ENCODE data around the gene SCEL.

- TF ChIP-seq ZNF274 (IDR thresholded peaks at IDR 0.05; ENCODE audit: low read depth, low read length) (no peak), RAD21 (IDR thresholded peaks at IDR 0.05; ENCODE audit: low read depth) (no peak), CTCF (IDR thresholded peaks at IDR 0.05 in 2 of 3, conservative IDR thresholded peaks at IDR 0.05 in 1 of 3; ENCODE audit: borderline replicate concordance in 1 of 3, insufficient read depth in 1 of 3, low read depth in 2 of 3, low read length in 2 of 3) (no peak), EZH2phosphoT487 (IDR thresholded peaks at IDR 0.05; ENCODE audit: borderline replicate concordance) (no peak), SIN3A (IDR thresholded peaks at IDR 0.05; ENCODE audit: low read depth) (no peak), POLR2A (IDR thresholded peaks at IDR 0.05; ENCODE audit: borderline replicate concordance, extremely low read depth, insufficient read depth, insufficient read length) (no peak), EZH2 (IDR thresholded peaks at IDR 0.05) (no peak), SP1 (IDR thresholded peaks at IDR 0.05; ENCODE audit: low read depth) (no peak)
These were observed 7.1 kb upstream of the SCEL start for GRCh38 chr13:77528414-77528813.
